HG02678 (cell line): ENCODE results near the gene FIBP.
"Not testable (repeated sequence)": the region's sequence is repeated elsewhere in the genome, so short reads cannot be mapped to it uniquely, and the experiment has no call there.

Experiments
- ATAC-seq: cut with Tn5 transposase; IDR thresholded peaks from one replicate; pipeline ENCODE4 v1.9.1; 2021; ENCODE audit warnings: mild to moderate bottlenecking, moderate library complexity; ENCODE audit not compliant: unreplicated experiment

FIBP gene

GRCh38 chr11:65849366-65849765 lies 38.9 kb downstream of the FIBP start:
- ATAC-seq: no peak

DNA sequence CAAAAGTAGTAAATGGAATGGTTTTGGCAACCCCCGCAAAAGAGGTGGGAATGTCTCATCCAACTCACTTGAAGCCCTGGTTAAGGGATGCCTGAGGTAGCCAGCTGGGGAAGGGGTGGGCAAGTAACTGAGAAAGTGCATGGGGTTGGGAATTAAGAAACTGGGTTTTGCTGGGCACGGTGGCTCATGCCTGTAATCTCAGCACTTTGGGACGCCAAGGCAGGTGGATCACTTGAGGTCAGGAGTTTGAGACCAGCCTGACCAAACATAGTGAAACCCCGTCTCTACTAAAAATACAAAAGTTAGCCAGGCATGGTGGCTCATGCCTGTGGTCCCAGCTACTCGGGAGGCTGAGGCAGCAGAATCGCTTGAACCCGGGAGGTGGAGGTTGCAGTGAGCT lies 39.6 kb downstream of the FIBP start:
- ATAC-seq: not testable (repeated sequence)

GRCh38 chr11:65847746-65848145 lies 40.5 kb downstream of the FIBP start:
- no peak for ATAC-seq

- ATAC-seq: no peak
Measured at GRCh38 chr11:65844231-65844872, 43.9 kb downstream of the FIBP start.

GRCh38 chr11:65843811-65844210 lies 44.5 kb downstream of the FIBP start:
- ATAC-seq: no peak

- no peak for ATAC-seq
Measured at GRCh38 chr11:65842144-65842543, 46.1 kb downstream of the FIBP start.

DNA sequence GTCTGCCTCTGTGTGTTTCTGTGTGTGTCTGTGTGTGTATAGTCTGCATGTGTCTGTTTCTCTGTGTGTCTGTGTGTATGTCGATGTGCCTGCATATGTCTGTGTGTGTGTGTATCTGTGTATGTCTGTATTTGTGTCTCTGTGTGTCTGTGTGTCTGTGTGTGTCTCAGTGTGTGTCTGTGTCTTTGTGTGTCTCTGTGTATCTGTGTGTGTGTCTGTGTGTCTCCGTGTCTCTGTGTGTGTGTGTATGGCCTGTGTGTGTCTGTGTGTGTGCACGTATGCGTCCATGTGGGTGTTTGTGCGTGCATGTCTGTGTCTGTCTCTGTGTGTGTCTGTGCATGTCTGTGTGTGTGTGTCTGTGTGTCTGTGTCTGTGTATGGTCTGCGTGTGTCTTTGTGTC lies 54.1 kb downstream of the FIBP start:
- ATAC-seq: no peak
